Colon (tissue), 2 donors: Measurements from ENCODE around the gene PPP4R4.
"Not testable (repeated sequence)": the region's sequence is repeated elsewhere in the genome, so short reads cannot be mapped to it uniquely, and the experiment has no call there.

Experiments used
- FAIRE-seq: peaks from 2 replicates; lab custom pipeline; 2012; peaks lifted over from hg19 to GRCh38; lab: Jason Lieb, UNC
- donor health status: control.
- donor health status: control.

The PPP4R4 gene

GRCh38 chr14:94144765-94145164, 29.4 kb upstream of the PPP4R4 start:
- no peak for FAIRE-seq

GRCh38 chr14:94145902-94146527, 28.1 kb upstream of the PPP4R4 start:
- FAIRE-seq = no peak

- no peak for FAIRE-seq
Measured at GRCh38 chr14:94152676-94153075, 21.4 kb upstream of the PPP4R4 start.

- FAIRE-seq = no peak
Measured at GRCh38 chr14:94153750-94154342, 20.3 kb upstream of the PPP4R4 start.

GRCh38 chr14:94156143-94156542, 18.0 kb upstream of the PPP4R4 start:
- not testable (repeated sequence) for FAIRE-seq

GRCh38 chr14:94157197-94157596, 16.9 kb upstream of the PPP4R4 start:
- FAIRE-seq = no peak

GRCh38 chr14:94158239-94158883, 15.8 kb upstream of the PPP4R4 start:
- no peak for FAIRE-seq

- no peak for FAIRE-seq
Measured at GRCh38 chr14:94161058-94161457, 13.1 kb upstream of the PPP4R4 start.

- no peak for FAIRE-seq
Measured at GRCh38 chr14:94161981-94162380, 12.1 kb upstream of the PPP4R4 start.

- FAIRE-seq = no peak
Measured at GRCh38 chr14:94162466-94162865, 11.7 kb upstream of the PPP4R4 start.

- no peak for FAIRE-seq
Measured at GRCh38 chr14:94163796-94164195, 10.3 kb upstream of the PPP4R4 start.

- no peak for FAIRE-seq
Measured at GRCh38 chr14:94164685-94165431, 9.3 kb upstream of the PPP4R4 start.

- FAIRE-seq = no peak
Measured at GRCh38 chr14:94165744-94166143, 8.4 kb upstream of the PPP4R4 start.

GRCh38 chr14:94170136-94170535, 4.0 kb upstream of the PPP4R4 start:
- FAIRE-seq = no peak

- FAIRE-seq = no peak
Measured at GRCh38 chr14:94171208-94171607, 2.9 kb upstream of the PPP4R4 start.

- no peak for FAIRE-seq
Measured at GRCh38 chr14:94172545-94172944, 1.6 kb upstream of the PPP4R4 start.

- FAIRE-seq = no peak
Measured at GRCh38 chr14:94173471-94173884, 644 bp upstream of the PPP4R4 start.

- no peak for FAIRE-seq
Measured at GRCh38 chr14:94174604-94175010, 485 bp downstream of the PPP4R4 start.

- no peak for FAIRE-seq
Measured at GRCh38 chr14:94175011-94175745, 1.1 kb downstream of the PPP4R4 start.

- FAIRE-seq = no peak
Measured at GRCh38 chr14:94175747-94176146, 1.6 kb downstream of the PPP4R4 start.

- FAIRE-seq = no peak
Measured at GRCh38 chr14:94176808-94177207, 2.7 kb downstream of the PPP4R4 start.

- no peak for FAIRE-seq
Measured at GRCh38 chr14:94177806-94178205, 3.7 kb downstream of the PPP4R4 start.
